OCI-LY7 (cell line): ENCODE data around the gene PGP. TPM values are rescaled to one million over a fixed set of nuclear protein-coding genes. Genes with fewer than 3 reads are reported as not detected.

Source experiments
- BruUV-seq: library from RNA; stranded (reverse); fragments of 400-500 nt; replicated peaks from 2 replicates; lab custom pipeline; 2021; lab: Mats Ljungman, UMichigan
- CTCF ChIA-PET: fragments of 300-600 bp; sonication (Branson Sonifier 250); formaldehyde crosslinking; loops from one replicate; lab custom pipeline; 2022; ENCODE audit warnings: antibody characterized with exemption; ENCODE audit not compliant: unreplicated experiment; lab: Charles Lee
- POLR2A ChIA-PET: fragments of 300-600 bp; sonication (Branson Sonifier 250); formaldehyde crosslinking; loops from one replicate; lab custom pipeline; 2022; ENCODE audit warnings: antibody characterized with exemption; lab: Charles Lee
- DNase-seq: peaks from one replicate; pipeline ENCODE4 v3.0.0-alpha.2; 2015; ENCODE audit warnings: low spot score
- H2AFZ ChIP-seq: fragments of 200-600 bp; sonication (generic), shearing (Covaris generic); 2 replicates; pipeline ENCODE4 v1.6.1; 2014; ENCODE audit warnings: mild to moderate bottlenecking, antibody characterized with exemption, low read length, moderate library complexity
- H3K27ac ChIP-seq: fragments of 200-600 bp; sonication (generic); 2 replicates; pipeline ENCODE4 v1.5.1; 2014; ENCODE audit warnings: mixed run types, low read depth, mild to moderate bottlenecking, moderate library complexity, low read length, inconsistent platforms; ENCODE audit not compliant: poor library complexity, severe bottlenecking
- H3K36me3 ChIP-seq: fragments of 200-600 bp; sonication (generic); 2 replicates; pipeline ENCODE4 v1.6.1; 2014; ENCODE audit warnings: mild to moderate bottlenecking, antibody characterized with exemption, low read length, moderate library complexity, mixed read lengths; ENCODE audit not compliant: insufficient read depth
- H3K4me1 ChIP-seq: fragments of 200-600 bp; sonication (generic); 2 replicates; pipeline ENCODE4 v1.5.1; 2014; ENCODE audit warnings: mild to moderate bottlenecking, low read length; ENCODE audit not compliant: insufficient read depth, poor library complexity, severe bottlenecking
- H3K4me2 ChIP-seq: fragments of 200-600 bp; sonication (generic); 2 replicates; pipeline ENCODE4 v1.6.1; 2014; ENCODE audit warnings: mild to moderate bottlenecking, low read length
- H3K4me3 ChIP-seq: fragments of 200-600 bp; sonication (generic); 2 replicates; pipeline ENCODE4 v1.5.1; 2014; ENCODE audit warnings: mild to moderate bottlenecking, low read depth, low read length; ENCODE audit not compliant: poor library complexity, severe bottlenecking
- H3K79me2 ChIP-seq: fragments of 200-600 bp; sonication (generic); 2 replicates; pipeline ENCODE4 v1.6.1; 2016; ENCODE audit warnings: low read depth, mild to moderate bottlenecking, low read length, moderate library complexity, mixed read lengths; ENCODE audit not compliant: insufficient read depth
- H3K9me2 ChIP-seq: fragments of 200-600 bp; sonication (generic); 2 replicates; pipeline ENCODE4 v1.6.1; 2016; ENCODE audit warnings: mild to moderate bottlenecking, low read length, mixed read lengths; ENCODE audit not compliant: insufficient read depth
- H3K9me3 ChIP-seq: fragments of 200-600 bp; sonication (generic); 2 replicates; pipeline ENCODE4 v1.6.1; 2014; ENCODE audit warnings: mild to moderate bottlenecking, mixed run types, low read length, mixed read lengths
- H4K20me1 ChIP-seq: fragments of 200-600 bp; sonication (generic); 2 replicates; pipeline ENCODE4 v1.6.1; 2014; ENCODE audit warnings: mild to moderate bottlenecking, antibody characterized with exemption, low read length, moderate library complexity, mixed read lengths; ENCODE audit not compliant: insufficient read depth
- CTCF ChIP-seq: fragments of 200-600 bp; sonication (generic); conservative IDR thresholded peaks from 2 replicates; pipeline ENCODE4 v1.5.1; 2014; ENCODE audit warnings: mild to moderate bottlenecking, antibody characterized with exemption, low read length, moderate library complexity, mixed read lengths
- EZH2phosphoT487 ChIP-seq: fragments of 200-600 bp; sonication (generic); IDR thresholded peaks from 2 replicates; pipeline ENCODE4 v1.6.1; 2018; ENCODE audit warnings: low read depth, borderline replicate concordance, mild to moderate bottlenecking, mixed run types, antibody characterized with exemption, low read length, moderate library complexity, mixed read lengths
- intact Hi-C: fragments of 100-400 bp; cut with micrococcal nuclease; formaldehyde crosslinking; loops from one replicate; pipeline ENCODE4 v1.10.0; 2022; ENCODE audit not compliant: unreplicated experiment
- total RNA-seq, 2 experiments: library from RNA; depleted of rRNA in 1 of 2; stranded (reverse); fragments of >200 nt in 1 of 2; shearing (Covaris generic) in 1 of 2; gene quantifications; 2 replicates each; pipeline ENCODE4 v1.2.3, GENCODE V29; 2014 to 2022

Gene PGP
- total RNA-seq, 2 experiments from 2014 or later = 37.9 to 44.2 TPM

DNA sequence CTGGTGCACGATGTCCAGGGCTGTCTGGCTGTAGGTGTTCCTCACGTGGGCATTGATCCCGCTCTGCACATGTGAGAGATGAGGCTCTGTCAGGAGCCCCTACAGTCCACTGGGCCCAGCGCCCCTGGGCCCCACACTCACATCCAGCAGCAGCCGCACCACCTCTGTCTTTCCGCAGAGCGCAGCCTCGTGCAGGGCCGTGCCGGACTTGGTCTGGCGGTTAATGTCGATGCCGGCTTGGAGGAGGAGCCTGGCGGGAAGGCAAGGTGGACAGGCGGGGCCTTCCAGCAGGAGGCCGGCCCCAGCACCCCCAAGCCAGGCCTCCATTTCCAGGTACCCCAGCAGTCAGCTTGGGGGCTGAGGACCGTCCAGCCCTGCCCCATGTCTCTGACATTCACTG lies 27.4 kb downstream of the PGP start:
- Histone ChIP-seq H3K36me3 (peaks cover 4% of the 10 kb centered on the region; the same call in 1 of the 2 replicates), H3K4me1 (no peaks in the 10 kb centered on the region), H3K27ac (no peak overlapping the region), H3K4me2 (no peak overlapping the region), H3K79me2 (no peaks in the 10 kb centered on the region), H2AFZ (no peak overlapping the region), H4K20me1 (no peaks in the 10 kb centered on the region), H3K9me3 (no peaks in the 10 kb centered on the region), H3K9me2 (no peaks in the 10 kb centered on the region), H3K4me3 (no peak overlapping the region)
- ChIA-PET CTCF (no interaction called here), POLR2A (no interaction called here)
- no peak for DNase-seq
- intact Hi-C loops = no loop called here
- no peak for TF ChIP-seq EZH2phosphoT487
- no peak for TF ChIP-seq CTCF
- BruUV-seq = no TSS peak

GRCh38 chr16:2186505-2186904 lies 28.1 kb downstream of the PGP start:
- BruUV-seq = no TSS peak
- Histone ChIP-seq H3K4me2 (no peak overlapping the region), H3K27ac (no peak overlapping the region), H3K79me2 (no peaks in the 10 kb centered on the region), H3K9me2 (no peaks in the 10 kb centered on the region), H2AFZ (no peak overlapping the region), H4K20me1 (no peaks in the 10 kb centered on the region), H3K4me3 (no peak overlapping the region), H3K36me3 (peaks cover 7% of the 10 kb centered on the region; the same call in 1 of the 2 replicates), H3K9me3 (no peaks in the 10 kb centered on the region), H3K4me1 (no peaks in the 10 kb centered on the region)
- POLR2A ChIA-PET = no interaction called here
- intact Hi-C loops = no loop called here
- CTCF ChIA-PET = no interaction called here
- no peak for DNase-seq
- TF ChIP-seq CTCF (no peak), EZH2phosphoT487 (no peak)

GRCh38 chr16:2186064-2186463 lies 28.6 kb downstream of the PGP start:
- no peaks in the 10 kb centered on the region for H3K79me2 ChIP-seq
- H3K36me3 ChIP-seq = peaks cover 7% of the 10 kb centered on the region; the same call in 1 of the 2 replicates
- DNase-seq = no peak
- no peaks in the 10 kb centered on the region for H3K9me3 ChIP-seq
- no peak overlapping the region for H3K4me2 ChIP-seq
- no peak overlapping the region for H3K27ac ChIP-seq
- CTCF ChIA-PET = no interaction called here
- TF ChIP-seq EZH2phosphoT487 = no peak
- TF ChIP-seq CTCF = no peak
- no peak overlapping the region for H2AFZ ChIP-seq
- intact Hi-C loops = no loop called here
- no peaks in the 10 kb centered on the region for H3K9me2 ChIP-seq
- H3K4me3 ChIP-seq = no peak overlapping the region
- H3K4me1 ChIP-seq = no peaks in the 10 kb centered on the region
- POLR2A ChIA-PET = no interaction called here
- no peaks in the 10 kb centered on the region for H4K20me1 ChIP-seq
- no TSS peak for BruUV-seq
